ENCODE measurements around the gene HOXA4.

DNA sequence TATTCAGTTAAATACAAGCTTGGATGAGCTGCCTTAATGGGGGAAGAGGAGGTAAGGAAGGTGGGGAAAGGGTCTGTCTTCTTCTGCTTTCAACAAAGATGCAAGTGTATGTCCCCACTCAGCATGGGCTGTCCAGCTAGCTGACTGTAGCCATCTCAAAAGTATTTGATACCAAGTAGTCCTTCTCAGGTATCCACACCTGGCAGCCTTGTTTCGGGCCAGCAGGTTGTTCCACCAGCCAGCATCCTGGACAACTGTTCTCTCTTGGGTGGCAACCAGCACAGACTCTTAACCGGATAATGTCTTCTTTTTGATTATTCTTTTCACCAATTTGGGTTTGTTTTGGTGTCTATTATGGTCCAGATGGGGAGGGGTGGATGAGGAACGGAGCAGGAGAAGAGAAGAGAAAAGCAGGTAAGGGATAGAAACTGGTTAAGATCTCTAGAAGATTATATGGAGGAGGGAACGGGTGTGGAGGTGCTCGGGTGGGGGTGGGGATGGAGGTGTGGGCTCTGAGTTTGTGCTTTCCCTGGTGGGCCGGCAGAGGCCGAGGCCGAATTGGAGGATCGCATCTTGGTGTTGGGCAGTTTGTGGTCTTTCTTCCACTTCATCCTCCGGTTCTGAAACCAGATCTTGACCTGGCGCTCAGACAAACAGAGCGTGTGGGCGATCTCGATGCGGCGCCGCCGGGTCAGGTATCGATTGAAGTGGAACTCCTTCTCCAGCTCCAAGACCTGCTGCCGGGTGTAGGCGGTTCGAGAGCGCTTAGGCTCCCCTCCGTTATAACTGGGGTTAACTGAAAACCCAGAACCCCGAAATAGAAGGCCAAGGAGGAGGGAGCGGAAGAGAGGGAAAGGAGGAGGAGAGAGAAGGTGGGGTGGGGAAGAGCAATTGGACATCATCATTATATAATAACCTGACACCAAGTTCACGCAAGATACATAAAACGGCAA is 1.5 kb downstream of the HOXA4 start:
- TF ChIP-seq POLR2A (IDR thresholded peaks at IDR 0.05; ENCODE audit: low read depth, low read length) = no peak
- TF ChIP-seq POLR2AphosphoS5 (IDR thresholded peaks at IDR 0.05; ENCODE audit: low read depth, low read length) = no peak
- no peak for TF ChIP-seq TAF1 (IDR thresholded peaks at IDR 0.05; ENCODE audit: low read depth, low read length)
- no peak for TF ChIP-seq SPI1 (IDR thresholded peaks at IDR 0.05; ENCODE audit: low read depth, low read length)
- TF ChIP-seq POU2F2 (IDR thresholded peaks at IDR 0.05; ENCODE audit: low read depth, low read length) = no peak
